HepG2 (cell line): ENCODE results near the gene MGMT.

ENCODE experiments used
- FOXJ3 ChIP-seq: sonication (generic); formaldehyde crosslinking; IDR thresholded peaks from 2 replicates; pipeline ENCODE4 v1.4.0; 2020; ENCODE audit warnings: missing genetic modification reagents, mild to moderate bottlenecking, borderline replicate concordance
- HCFC1 ChIP-seq: fragments of 150-350 bp; IDR thresholded peaks from 2 replicates; pipeline ENCODE4 v1.6.1; 2014; ENCODE audit warnings: low read depth, low read length
- POLR2AphosphoS5 ChIP-seq: IDR thresholded peaks from 2 replicates; pipeline ENCODE4 v1.6.1; 2012; ENCODE audit warnings: low read depth, low read length
- ZBTB26 ChIP-seq: IDR thresholded peaks from 2 replicates; pipeline ENCODE4 v1.6.1; 2016; ENCODE audit warnings: missing compliant biosample characterization, missing genetic modification reagents, borderline replicate concordance
- ZNF749 ChIP-seq: sonication (generic); formaldehyde crosslinking; IDR thresholded peaks from 2 replicates; pipeline ENCODE4 v1.8.0; 2022; ENCODE audit warnings: mild to moderate bottlenecking, missing genetic modification reagents, moderate library complexity, borderline replicate concordance
- ZSCAN20 ChIP-seq: sonication (generic); formaldehyde crosslinking; IDR thresholded peaks from 2 replicates; pipeline ENCODE4 v1.4.0; 2020; ENCODE audit warnings: missing genetic modification reagents, mild to moderate bottlenecking, borderline replicate concordance
- TF ChIP-seq, protein P1 (sequence below): sonication (generic); formaldehyde crosslinking; IDR thresholded peaks from 2 replicates; pipeline ENCODE4 v1.5.0; 2020; ENCODE audit warnings: mild to moderate bottlenecking, missing genetic modification reagents, moderate library complexity

GRCh38 chr10:129626796-129627435 lies 159.9 kb downstream of the MGMT start:
- no peak for TF ChIP-seq POLR2AphosphoS5
- no peak for TF ChIP-seq ZBTB26 (CRISPR knock-in tag)
- no peak for TF ChIP-seq FOXJ3 (CRISPR knock-in tag)
- no peak for TF ChIP-seq ZNF749 (CRISPR knock-in tag)
- TF ChIP-seq, protein P1, sequence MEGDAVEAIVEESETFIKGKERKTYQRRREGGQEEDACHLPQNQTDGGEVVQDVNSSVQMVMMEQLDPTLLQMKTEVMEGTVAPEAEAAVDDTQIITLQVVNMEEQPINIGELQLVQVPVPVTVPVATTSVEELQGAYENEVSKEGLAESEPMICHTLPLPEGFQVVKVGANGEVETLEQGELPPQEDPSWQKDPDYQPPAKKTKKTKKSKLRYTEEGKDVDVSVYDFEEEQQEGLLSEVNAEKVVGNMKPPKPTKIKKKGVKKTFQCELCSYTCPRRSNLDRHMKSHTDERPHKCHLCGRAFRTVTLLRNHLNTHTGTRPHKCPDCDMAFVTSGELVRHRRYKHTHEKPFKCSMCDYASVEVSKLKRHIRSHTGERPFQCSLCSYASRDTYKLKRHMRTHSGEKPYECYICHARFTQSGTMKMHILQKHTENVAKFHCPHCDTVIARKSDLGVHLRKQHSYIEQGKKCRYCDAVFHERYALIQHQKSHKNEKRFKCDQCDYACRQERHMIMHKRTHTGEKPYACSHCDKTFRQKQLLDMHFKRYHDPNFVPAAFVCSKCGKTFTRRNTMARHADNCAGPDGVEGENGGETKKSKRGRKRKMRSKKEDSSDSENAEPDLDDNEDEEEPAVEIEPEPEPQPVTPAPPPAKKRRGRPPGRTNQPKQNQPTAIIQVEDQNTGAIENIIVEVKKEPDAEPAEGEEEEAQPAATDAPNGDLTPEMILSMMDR (CRISPR knock-in tag) = no peak
- no peak for TF ChIP-seq HCFC1
- TF ChIP-seq ZSCAN20 = no peak
